HUES64 (cell line): ENCODE measurements around the gene WARS2. TPM values are rescaled to one million over a fixed set of nuclear protein-coding genes. Genes with fewer than 3 reads are reported as not detected.
A peak's percentile ranks its signal among the peaks of the same experiment; 100 is the strongest.
"Not testable (repeated sequence)": the region's sequence is repeated elsewhere in the genome, so short reads cannot be mapped to it uniquely, and the experiment has no call there.

Source experiments
- H3K27ac ChIP-seq: 2 replicates; pipeline ENCODE4 v1.7.0; 2013; ENCODE audit warnings: low read depth, low read length, inconsistent platforms
- H3K27me3 ChIP-seq: 2 replicates; pipeline ENCODE4 v1.6.1; 2013; ENCODE audit warnings: mild to moderate bottlenecking, low read length; ENCODE audit not compliant: insufficient read depth
- H3K36me3 ChIP-seq: 2 replicates; pipeline ENCODE4 v1.6.1; 2013; ENCODE audit warnings: mild to moderate bottlenecking, low read length; ENCODE audit not compliant: insufficient read depth
- H3K4me1 ChIP-seq: 2 replicates; pipeline ENCODE4 v1.6.1; 2013; ENCODE audit warnings: mild to moderate bottlenecking, low read length, moderate library complexity; ENCODE audit not compliant: insufficient read depth
- H3K4me3 ChIP-seq: 2 replicates; pipeline ENCODE4 v1.5.1; 2013; ENCODE audit warnings: mild to moderate bottlenecking, low read length, moderate library complexity
- H3K9ac ChIP-seq: 2 replicates; pipeline ENCODE4 v1.6.1; 2013; ENCODE audit warnings: mild to moderate bottlenecking, low read depth, low read length
- H3K9me3 ChIP-seq: 2 replicates; pipeline ENCODE4 v1.6.1; 2013; ENCODE audit warnings: low read depth, low read length; ENCODE audit not compliant: insufficient read depth
- WGBS: fragments of 150-250, 120-280 bp; methylation state at CpG from one replicate; pipeline ENCODE4 v1.1.7; 2013; ENCODE audit warnings: missing lambda C conversion rate; 5-methylcytosine and 5-hydroxymethylcytosine counted together
- polyA plus RNA-seq, 2 experiments: library from polyadenylated mRNA; stranded (reverse); fragments of 50-300 nt; gene quantifications; one replicate each; pipeline ENCODE4 v1.2.3, GENCODE V29; 2013

Gene WARS2
- polyA plus RNA-seq (2013, experiment 1 of 2): 10.0 TPM
- polyA plus RNA-seq (2013, experiment 2 of 2): 9.9 TPM

DNA sequence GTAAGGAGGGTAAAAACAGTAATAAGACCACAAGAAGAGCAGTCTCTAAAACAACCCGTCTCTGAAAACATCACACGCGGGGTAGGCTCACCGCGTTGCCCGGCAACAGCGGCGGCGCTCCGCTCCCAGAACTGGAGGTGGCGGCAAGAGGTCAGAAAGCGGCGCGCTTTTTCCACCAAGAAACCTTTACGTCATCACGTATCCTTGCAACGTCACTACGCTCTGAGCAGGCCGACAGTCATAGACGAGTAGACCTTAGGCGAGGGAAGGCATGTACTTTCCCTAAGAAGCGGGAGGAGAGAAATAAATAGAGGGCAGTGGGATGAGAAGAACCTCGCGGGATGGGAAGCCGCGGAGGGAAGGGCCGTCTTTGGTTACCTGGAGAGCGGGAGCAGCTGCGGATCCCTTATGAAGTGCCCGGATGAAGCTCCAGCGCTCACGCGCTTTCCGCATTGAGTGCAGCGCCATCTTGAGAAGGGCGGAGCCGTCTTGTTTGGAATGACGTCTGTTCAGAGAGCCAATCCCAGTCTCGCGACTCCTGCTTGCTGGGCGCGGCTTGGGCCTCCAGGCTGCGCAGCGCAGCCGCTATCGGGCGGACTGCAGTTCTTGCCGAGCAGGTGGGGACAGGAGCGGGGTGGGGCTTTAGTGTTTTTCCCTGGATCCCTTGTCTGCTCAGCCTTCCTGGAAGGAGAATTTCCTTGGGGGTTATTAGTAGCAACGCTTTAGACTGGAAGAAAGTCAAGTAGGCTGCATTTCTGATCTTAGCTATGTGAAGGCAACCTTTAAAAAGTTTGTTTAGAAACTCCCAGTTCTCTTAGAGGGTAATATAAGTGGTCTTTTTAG is at the start of gene WARS2:
WARS2 (minus strand) TSS at position 477 of the 843 bp plus-strand sequence; CDS start at position 468, 9 bp downstream.
- peak within 1 kb of the TSS; percentile 82 for H3K4me3 ChIP-seq
- peak within 1 kb of the TSS; percentile 89 for H3K9ac ChIP-seq
- under 1% methylated on average over 50 of the region's 50 CpGs for WGBS
- peak within 1 kb of the TSS; percentile 86 for H3K27ac ChIP-seq
- H3K4me1 ChIP-seq: peaks cover 11% of the 10 kb centered on the region
- no peaks in the 10 kb centered on the region for H3K36me3 ChIP-seq
- no peaks in the 10 kb centered on the region for H3K9me3 ChIP-seq
- no peaks in the 10 kb centered on the region for H3K27me3 ChIP-seq

- Histone ChIP-seq H3K27me3 (no peaks in the 10 kb centered on the region), H3K4me3 (no peak overlapping the region), H3K9ac (no peak overlapping the region), H3K36me3 (no peaks in the 10 kb centered on the region), H3K4me1 (no peaks in the 10 kb centered on the region), H3K9me3 (no peaks in the 10 kb centered on the region), H3K27ac (no peak overlapping the region)
- WGBS: 90% methylated on average over 2 of the region's 3 CpGs
These were observed 48.5 kb upstream of the WARS2 start for GRCh38 chr1:119188926-119189325.

- Histone ChIP-seq H3K36me3 (no peaks in the 10 kb centered on the region), H3K9me3 (no peaks in the 10 kb centered on the region), H3K27ac (no peak overlapping the region), H3K9ac (no peak overlapping the region), H3K4me3 (no peak overlapping the region), H3K4me1 (no peaks in the 10 kb centered on the region), H3K27me3 (no peaks in the 10 kb centered on the region)
- 85% methylated on average over 1 of the region's 2 CpGs for WGBS
These were observed 47.0 kb upstream of the WARS2 start for GRCh38 chr1:119187416-119187815.

GRCh38 chr1:119186471-119186870 is 46.0 kb upstream of the WARS2 start:
- H3K9ac ChIP-seq: no peak overlapping the region
- H3K36me3 ChIP-seq: no peaks in the 10 kb centered on the region
- 100% methylated on average over 2 of the region's 2 CpGs for WGBS
- H3K4me1 ChIP-seq: no peaks in the 10 kb centered on the region
- no peaks in the 10 kb centered on the region for H3K27me3 ChIP-seq
- no peak overlapping the region for H3K27ac ChIP-seq
- H3K4me3 ChIP-seq: no peak overlapping the region
- no peaks in the 10 kb centered on the region for H3K9me3 ChIP-seq

GRCh38 chr1:119184972-119185371 is 44.5 kb upstream of the WARS2 start:
- no peak overlapping the region for H3K4me3 ChIP-seq
- H3K4me1 ChIP-seq: no peaks in the 10 kb centered on the region
- 100% methylated on average over 1 of the region's 1 CpG for WGBS
- no peak overlapping the region for H3K27ac ChIP-seq
- no peaks in the 10 kb centered on the region for H3K27me3 ChIP-seq
- no peaks in the 10 kb centered on the region for H3K9me3 ChIP-seq
- no peaks in the 10 kb centered on the region for H3K36me3 ChIP-seq
- no peak overlapping the region for H3K9ac ChIP-seq

DNA sequence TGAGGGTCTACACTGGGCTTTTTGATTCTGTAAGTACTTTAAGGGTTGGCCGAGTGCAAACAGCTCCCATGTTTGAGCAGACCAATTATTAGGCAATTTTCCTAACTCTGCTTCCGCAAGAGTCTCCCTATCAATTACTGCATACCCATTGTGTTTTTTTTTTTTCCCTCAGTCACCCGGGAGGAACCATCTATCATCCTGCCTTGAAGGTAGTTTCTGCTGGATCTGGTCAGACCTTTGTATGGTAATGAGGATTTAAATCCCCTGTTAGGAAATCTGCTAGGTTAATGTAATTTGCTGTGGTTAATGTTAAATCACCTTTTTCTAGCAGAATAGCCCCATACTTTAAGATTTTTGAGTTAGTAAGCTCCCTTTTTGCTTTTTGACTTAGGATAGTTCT is 40.8 kb upstream of the WARS2 start:
- H3K9me3 ChIP-seq: 0 out of 2 replicates have a peak, but pooled peaks cover 3% of the 10 kb centered on the region
- 95% methylated on average over 3 of the region's 3 CpGs for WGBS
- H3K4me1 ChIP-seq: no peaks in the 10 kb centered on the region
- no peak overlapping the region for H3K27ac ChIP-seq
- H3K9ac ChIP-seq: no peak overlapping the region
- no peaks in the 10 kb centered on the region for H3K36me3 ChIP-seq
- no peak overlapping the region for H3K4me3 ChIP-seq
- no peaks in the 10 kb centered on the region for H3K27me3 ChIP-seq

GRCh38 chr1:119179051-119179450 is 38.6 kb upstream of the WARS2 start:
- H3K27ac ChIP-seq: no peak overlapping the region
- H3K4me1 ChIP-seq: no peaks in the 10 kb centered on the region
- H3K36me3 ChIP-seq: no peaks in the 10 kb centered on the region
- no peak overlapping the region for H3K9ac ChIP-seq
- H3K27me3 ChIP-seq: no peaks in the 10 kb centered on the region
- no peak overlapping the region for H3K4me3 ChIP-seq
- H3K9me3 ChIP-seq: 0 out of 2 replicates have a peak, but pooled peaks cover 3% of the 10 kb centered on the region
- 96% methylated on average over 22 of the region's 22 CpGs for WGBS

DNA sequence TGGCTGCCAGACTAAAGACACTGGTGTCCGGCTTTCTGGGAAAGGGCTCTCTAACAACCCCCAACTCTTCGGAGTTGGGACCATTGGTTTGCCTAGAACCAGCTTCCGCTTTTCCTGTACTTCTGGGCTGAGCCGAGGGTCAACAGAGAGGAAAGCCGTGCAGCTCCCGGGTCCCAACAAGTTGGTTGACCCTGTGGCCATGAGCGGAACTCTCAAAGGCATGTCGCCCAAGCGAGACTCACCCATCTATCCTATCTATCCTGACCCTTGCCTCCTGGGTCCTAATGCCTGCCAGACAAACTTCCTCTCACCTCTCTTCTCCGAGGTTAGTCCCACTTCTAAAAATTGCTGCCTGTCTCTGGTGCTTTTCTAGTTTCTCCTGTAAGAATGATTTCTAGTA is 32.5 kb upstream of the WARS2 start:
- H3K27me3 ChIP-seq, H3K4me3 ChIP-seq, H3K4me1 ChIP-seq, H3K9ac ChIP-seq, H3K36me3 ChIP-seq, H3K9me3 ChIP-seq, H3K27ac ChIP-seq: not testable (repeated sequence)
- 71% methylated on average over 10 of the region's 10 CpGs for WGBS

DNA sequence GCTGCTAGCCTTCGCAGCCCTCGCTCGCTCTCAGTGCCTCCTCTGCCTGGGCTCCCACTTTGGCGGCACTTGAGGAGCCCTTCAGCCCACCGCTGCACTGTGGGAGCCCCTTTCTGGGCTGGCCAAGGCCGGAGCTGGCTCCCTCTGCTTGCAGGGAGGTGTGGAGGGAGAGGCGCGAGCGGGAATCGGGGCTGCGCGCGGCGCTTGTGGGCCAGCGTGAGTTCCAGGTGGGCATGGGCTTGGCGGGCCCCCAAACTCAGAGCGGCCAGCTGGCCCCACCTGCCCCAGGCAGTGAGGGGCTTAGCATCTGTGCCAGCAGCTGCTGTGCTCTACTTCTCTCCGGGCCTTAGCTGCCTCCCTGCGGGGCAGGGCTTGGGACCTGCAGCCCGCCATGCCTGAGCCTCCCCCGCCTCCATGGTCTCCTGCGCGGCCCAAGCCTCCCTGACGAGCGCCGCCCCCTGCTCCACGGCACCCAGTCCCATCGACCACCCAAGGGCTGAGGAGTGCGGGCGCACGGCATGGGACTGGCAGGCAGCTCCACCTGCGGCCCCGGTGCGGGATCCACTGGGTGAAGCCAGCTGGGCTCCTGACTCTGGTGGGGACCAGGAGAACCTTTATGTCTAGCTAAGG is 31.0 kb upstream of the WARS2 start:
- H3K9ac ChIP-seq, H3K36me3 ChIP-seq, H3K4me3 ChIP-seq, H3K9me3 ChIP-seq, H3K27ac ChIP-seq, H3K27me3 ChIP-seq, H3K4me1 ChIP-seq: not testable (repeated sequence)
- WGBS: 93% methylated on average over 34 of the region's 34 CpGs

DNA sequence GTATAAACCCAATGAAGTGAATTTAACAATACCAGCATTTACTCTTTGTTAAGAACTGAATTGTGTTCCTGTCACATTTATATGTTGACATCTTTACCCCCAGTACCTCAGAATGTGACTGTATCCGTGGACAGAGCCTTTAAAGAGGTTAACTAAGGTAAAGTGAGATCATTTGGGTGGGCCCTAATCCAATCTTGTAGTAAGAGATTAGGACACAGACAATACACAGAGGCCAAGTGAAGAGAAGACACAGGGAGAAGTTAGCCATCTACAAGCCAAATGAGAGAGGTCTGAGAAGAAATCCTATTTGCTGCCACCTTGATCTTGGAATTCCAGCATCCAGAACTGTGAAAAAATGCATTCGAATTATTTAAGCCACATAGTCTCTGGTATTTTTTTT is 22.9 kb upstream of the WARS2 start:
- Histone ChIP-seq H3K9me3 (0 out of 2 replicates have a peak, but pooled peaks cover 4% of the 10 kb centered on the region), H3K9ac (no peak overlapping the region), H3K4me1 (no peaks in the 10 kb centered on the region), H3K4me3 (no peak overlapping the region), H3K36me3 (peaks cover 18% of the 10 kb centered on the region), H3K27me3 (no peaks in the 10 kb centered on the region), H3K27ac (no peak overlapping the region)
- WGBS: 90% methylated on average over 2 of the region's 2 CpGs

DNA sequence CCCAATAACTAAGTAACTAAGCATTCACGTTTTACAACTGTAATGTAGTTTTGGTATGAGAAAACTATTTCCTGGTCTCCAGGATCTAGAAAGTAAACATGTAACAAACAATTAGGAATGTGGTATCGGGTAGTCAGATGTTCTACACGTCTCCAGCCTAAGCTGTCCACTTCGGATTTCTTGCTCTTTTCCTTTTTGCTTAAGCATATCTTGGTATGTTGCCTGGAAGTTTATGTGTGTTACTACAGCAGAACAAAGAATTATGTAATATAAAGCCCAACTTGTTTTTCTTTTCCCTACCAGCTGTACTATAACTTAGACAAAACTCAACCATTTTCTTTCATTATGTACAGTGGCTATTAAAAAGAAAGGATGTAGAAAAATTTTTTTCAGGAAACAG is 20.4 kb upstream of the WARS2 start:
- Histone ChIP-seq H3K9ac (no peak overlapping the region), H3K4me1 (no peaks in the 10 kb centered on the region)
- WGBS: 94% methylated on average over 4 of the region's 4 CpGs

More for the DNA sequence above, 20.4 kb upstream of the WARS2 start:
- H3K9me3 ChIP-seq: peaks cover 9% of the 10 kb centered on the region
- no peak overlapping the region for H3K4me3 ChIP-seq
- no peak overlapping the region for H3K27ac ChIP-seq
- H3K36me3 ChIP-seq: peaks cover 27% of the 10 kb centered on the region
- H3K27me3 ChIP-seq: no peaks in the 10 kb centered on the region
